OCI-M2 (cell line): Measurements from ENCODE around the gene CACNA2D3.

Experiments used
- DNase-seq: peaks from one replicate; lab custom pipeline; 2025; ENCODE audit not compliant: unreplicated experiment; lab: John Stamatoyannopoulos, UW

The CACNA2D3 gene

DNA sequence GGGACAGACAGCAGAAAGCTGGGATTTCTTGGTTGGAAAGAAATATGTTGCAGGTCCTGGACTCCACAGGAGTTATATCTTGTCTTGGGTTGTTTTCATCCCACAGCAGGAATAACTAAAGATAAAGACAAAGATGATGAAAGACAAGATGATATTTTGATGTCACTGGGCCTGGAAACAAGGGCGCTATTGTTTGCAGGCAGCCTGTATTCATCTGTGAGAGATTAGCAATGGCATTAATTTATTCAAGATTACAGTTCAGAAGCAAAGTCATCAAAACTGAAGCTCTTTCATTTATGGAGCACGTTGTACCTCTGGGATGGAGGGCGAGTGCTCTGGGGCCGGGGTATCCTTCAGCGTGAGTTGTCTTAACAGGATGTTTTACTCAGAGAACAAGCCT, 591.7 kb downstream of the CACNA2D3 start:
- no peak for DNase-seq

DNA sequence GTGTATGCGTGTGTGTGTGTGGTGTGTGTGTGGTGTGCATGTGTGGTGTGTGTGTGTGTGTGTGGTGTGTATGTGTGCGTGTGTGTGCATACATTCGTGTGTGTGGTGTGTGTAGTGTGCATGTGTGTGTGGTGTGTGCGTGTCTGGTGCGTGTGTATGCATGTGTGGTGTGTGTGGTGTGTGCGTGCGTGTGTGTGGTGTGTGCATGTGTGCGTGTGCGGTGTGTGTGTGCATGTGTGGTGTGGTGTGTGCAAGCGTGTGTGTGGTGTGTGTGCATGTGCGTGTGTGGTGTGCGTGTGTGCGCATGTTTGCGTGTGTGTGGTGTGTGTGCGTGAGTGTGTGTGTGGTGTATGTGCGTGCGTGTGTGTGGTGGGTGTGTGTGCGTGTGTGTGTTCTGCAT, 595.2 kb downstream of the CACNA2D3 start:
- DNase-seq: no peak

DNA sequence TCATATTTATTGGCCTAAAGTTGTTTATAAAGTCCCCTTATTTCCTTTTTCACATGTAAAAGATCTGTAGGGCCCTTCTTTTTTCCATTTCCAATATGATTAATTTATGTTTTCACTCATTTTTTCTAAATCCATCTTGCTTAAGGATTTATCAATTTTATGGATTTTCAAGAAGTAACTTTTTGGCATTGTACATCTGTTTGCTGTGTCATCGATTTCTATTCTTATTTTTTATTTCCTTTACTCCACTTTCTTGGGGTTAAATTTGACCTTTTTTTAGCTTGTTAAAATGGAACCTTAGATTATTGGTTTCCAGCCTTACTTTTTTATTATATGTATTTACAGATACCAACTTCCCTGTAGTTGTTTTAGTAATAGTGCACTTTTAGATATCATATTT, 597.6 kb downstream of the CACNA2D3 start:
- no peak for DNase-seq

DNA sequence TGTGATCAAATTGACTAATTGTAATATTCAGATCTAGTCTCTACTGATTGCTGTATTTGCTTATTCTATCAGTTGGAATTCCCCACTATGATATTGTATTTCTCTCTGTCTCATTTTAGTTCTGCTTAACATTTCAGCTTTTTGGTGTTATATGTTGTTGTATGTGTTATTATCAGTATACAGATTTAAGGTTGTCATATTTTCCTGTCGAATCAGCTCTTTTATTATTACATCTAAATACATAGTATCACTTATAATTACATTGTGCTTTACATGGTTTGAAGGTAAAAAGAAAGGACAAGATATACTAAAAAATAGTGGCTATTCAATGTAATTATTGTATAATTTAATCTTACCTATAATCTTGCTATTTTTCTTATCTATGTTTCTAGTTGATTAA, 598.3 kb downstream of the CACNA2D3 start:
- no peak for DNase-seq

DNA sequence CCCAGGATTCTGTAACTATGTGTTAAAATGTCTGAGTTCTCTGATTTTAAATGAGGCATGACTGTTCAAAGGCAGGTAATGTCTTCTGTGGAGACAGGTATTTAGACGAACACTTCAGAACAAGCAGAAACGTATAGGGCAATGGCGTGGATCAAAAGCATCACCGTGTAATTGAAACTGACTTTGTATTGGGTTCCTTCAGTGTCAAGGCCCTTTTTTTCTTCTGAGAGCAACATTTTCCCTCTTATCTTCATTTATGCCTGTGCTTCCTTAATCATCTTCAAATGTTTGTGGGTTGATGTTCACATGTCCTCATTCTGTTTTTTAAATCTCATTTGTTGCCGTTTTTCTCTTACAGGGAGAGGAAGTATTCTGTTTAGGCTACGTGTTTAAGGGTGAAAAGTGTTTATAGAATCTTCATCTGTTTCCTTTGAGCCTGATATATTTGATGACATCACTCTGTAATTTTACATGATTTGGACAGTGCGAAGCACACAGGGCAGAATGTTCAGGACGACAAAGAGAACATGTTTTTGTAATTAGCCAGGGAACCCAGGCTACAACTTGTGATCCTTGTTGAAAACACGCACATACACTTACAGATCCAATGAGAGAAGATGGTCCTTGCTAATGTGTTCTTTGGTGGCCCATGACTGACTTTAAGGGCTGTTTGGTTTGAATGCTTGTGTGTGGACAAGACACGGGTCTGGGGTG, 609.5 kb downstream of the CACNA2D3 start:
- DNase-seq: no peak

DNA sequence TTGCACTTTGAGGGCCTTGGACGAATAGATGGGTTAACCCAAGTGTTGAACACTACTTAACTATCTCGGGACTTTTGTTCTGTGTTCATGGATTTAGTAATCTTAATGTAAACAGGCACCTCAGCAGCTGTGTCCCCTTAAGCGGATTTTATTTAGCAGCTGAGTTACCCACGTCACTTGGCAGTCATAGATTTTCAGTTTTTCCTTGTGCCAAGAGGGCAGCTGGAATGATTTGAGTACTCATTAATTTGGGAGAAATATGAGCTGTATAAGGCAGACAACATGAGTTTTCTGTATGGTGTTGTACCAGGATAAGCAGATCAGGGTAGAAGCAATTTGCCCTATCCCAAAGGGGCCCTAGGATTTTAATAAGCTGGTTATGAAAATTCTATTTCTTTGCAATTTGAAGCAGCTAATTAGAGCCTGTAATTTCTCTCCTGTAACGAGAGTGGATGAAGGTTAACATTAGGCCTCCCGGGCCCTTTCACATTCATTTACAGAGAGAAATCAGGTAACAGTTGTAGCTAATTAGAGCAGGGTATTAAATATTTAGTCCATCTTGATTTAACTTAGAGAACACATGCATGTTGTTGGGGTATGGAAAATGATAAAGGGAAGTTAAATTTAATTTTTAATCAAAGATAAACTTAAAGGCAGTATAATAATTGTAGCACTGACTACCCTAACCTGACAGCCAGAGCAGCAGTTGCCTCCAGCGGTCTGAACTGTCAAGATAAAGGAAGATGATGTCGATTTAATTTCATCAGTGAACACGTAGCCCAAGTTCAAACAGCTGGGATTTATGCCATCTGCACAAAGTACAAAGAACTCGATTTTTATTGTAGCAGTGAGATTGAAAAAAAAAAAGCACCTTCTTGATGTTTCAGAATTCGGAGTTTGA, 611.0 kb downstream of the CACNA2D3 start:
- DNase-seq: no peak

DNA sequence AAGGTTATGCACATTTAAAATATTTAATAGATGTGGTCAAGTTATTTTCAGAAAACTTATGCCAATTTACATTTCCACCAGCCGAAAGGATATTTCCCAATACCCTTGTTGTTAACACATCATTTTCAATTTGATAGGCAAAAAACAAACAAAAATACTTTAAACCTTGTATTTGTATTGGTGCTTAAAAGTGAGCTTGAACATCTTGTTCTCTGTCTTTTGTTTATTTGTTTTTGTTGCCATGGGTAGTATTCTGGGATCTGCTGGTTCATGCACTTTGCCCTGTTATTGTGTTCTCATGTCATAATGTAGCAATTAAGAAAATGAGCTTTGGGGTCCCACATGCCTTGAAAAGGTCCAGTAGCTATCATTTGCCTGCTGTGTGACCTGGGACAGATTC, 614.1 kb downstream of the CACNA2D3 start:
- DNase-seq: no peak

DNA sequence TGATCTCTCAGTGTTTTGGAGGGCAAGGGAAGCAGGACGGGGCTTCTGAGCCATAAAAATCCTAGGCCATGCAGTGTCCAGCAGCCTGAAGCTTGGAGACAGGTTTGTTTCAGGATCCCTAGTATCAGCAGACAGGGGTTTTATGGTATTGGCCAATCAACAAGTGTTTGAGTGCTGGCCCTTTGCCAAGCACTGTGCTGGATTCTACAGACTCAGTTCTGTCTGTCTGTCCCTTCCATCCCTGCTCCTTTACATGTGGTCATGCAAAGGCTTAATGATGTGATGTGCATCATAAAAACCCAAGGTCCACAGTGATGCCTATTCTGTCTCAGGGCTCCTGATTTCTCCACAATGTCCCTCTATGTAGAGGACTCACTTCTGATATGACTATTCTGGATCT, 621.4 kb downstream of the CACNA2D3 start:
- no peak for DNase-seq

DNA sequence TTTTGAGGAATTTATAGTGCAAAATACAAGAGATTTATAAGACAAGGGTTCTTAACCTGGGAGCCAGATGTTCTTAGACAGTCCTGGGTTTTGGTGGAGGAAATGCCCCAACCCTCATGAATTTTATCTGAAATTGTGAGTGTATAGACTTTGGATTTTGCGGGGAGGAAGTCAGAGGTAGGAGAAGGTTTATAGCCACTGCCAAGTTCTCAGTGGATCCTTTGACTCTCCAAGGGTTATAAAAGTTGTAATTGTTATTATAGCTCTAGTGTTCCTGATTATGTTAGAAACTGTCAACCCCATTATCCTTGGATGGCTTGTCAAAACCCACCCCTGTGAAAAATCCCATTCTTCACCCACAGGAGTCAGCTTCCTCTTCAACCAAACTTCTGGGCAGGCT, 621.9 kb downstream of the CACNA2D3 start:
- DNase-seq: no peak

DNA sequence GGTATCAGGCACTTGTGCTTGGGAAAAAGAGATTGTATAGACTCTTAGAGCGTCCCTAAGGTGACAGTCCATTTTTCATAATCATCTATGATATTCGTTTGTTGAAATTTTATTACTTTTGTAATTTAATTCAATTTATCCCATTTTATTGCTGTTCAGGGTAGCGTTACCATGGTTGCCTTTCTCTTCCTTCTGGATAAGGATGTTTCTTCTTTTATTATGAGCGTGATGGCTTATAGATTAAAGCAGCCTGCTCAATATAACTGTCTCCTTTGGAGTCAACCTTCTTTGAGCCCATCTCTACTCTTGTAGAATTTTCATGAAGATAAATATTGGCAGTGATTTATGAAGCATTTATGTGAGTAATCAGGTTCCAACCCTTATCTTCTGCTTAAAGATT, 623.5 kb downstream of the CACNA2D3 start:
- DNase-seq: no peak

DNA sequence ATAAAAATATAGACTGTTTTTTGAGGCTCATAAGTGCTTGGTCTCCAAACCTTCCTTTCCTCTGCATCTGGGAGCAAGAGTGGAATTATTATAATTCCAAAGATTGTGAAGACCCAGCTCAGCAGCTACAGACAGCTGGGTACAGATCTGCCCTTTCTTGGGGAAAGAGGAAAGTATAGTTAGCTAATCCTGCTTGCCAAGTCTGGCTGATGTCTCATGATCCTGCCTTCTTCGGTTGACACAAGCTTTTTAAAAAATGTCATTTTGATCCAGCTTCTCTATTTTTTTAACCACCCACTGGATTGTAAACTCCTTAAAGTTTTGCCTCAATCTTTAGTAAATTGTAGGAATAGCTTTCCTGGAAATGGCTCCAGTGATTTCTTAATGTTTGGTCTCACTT, 624.4 kb downstream of the CACNA2D3 start:
- DNase-seq: no peak

DNA sequence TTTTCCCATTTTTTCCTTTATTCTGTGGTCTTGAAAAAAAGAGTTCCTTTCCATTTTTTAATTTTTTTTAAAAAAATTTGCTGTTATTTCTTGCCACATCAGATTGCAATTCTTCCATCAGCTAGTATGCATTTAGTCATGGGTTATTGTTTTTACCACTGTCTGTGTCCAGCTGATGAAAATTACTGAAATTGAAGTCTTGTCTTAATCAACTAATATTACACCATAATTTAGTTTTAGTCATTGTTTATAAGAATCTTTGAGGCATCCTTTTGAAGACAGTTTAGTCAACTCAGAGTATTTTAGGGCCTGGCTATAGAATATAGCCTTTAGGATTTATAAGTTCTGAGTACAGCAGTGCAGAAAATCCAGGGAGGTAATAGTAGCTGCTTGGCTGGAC, 633.4 kb downstream of the CACNA2D3 start:
- no peak for DNase-seq

DNA sequence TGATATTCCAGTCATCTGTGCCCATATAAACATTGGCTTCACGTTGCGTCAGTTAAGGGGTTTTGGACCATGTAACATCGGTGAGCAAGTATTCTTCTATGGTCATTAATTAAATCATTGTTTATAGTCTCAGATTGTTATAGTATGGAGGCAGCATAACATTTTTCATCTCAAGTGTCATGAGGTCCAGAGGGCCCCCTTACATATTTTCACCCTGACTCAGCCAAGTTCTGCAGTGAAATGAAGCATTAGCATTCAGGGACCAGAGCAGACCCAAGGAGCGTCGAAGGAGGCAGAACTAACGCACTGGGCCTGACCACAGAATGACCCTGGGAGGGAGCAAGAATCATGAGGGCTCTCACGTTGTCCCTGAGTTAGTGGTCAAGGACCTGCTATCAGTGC, 634.0 kb downstream of the CACNA2D3 start:
- no peak for DNase-seq

DNA sequence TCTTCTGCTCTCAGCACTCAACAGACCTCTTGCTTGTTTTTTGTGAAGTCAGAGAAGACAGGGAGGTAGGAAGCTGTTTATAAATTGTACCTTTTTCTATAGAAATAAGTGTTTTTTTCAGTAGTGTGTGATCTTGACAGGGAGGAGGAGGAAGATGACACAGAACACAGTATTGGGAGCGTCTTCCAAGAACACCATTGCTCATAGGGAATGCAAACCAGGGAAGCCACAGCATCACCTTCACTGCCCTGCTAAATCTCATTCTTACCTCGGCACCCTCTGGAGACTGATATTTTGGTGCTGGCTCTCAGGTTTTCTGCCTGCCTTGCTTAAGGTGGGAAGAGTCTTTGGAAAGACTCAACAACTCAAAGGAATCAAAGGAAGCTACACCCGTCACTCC, 636.1 kb downstream of the CACNA2D3 start:
- no peak for DNase-seq

DNA sequence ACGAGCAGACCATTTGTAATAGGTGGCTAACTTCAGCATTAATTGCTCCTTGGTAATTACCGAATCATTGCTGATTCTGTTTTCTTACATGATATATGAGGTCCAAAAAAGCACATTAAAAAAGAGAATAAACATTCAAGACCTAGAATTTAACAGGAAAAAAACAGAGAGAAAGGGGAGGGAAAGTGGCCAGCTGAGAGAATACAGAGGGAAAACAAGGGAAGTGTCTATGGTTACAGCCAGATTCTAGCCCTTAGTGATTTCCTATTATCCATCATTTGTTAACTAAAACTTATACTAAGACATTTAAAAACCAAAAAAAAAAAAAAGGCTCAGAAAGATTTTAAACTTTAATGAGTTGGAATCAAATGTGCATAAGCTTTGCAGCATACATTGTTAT, 636.8 kb downstream of the CACNA2D3 start:
- DNase-seq: no peak

DNA sequence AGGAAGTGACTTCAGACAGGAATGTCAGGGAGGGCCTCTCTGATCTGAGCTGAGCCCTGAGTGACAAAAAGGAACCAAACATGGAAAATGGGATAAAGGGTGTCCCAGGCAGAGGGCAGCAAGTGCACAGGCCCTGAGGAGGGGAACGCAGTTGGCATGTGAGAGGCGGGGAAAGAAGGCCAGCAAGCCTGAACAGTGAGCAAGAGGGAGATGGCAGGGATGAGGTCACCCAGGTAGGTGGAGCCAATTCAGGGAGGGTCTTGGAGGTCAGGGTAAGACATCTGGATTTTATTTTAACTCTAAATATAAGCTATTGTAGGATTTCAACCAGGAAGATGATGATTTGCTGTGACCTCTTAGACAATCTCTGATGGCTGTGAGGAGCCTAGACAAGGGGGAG, 637.8 kb downstream of the CACNA2D3 start:
- no peak for DNase-seq

DNA sequence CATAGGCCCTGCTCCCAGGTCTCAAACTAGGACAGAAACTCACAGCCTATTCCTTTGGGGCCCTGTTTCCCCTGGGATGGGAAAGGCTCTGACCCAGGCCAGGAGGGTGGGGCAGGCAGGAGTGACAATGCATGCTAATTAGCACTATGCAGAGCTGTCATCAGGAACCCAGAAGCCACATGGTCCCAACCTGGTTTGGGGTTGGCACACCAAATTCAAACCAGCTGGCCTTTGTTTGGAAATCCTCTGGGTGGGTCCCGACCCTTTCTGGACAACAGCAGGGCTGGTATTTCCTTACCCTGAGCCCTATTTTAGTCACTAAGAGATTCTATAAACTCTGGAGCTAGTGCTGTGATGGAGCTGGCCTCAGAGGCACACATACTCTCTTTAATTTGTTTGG, 639.3 kb downstream of the CACNA2D3 start:
- DNase-seq: no peak

DNA sequence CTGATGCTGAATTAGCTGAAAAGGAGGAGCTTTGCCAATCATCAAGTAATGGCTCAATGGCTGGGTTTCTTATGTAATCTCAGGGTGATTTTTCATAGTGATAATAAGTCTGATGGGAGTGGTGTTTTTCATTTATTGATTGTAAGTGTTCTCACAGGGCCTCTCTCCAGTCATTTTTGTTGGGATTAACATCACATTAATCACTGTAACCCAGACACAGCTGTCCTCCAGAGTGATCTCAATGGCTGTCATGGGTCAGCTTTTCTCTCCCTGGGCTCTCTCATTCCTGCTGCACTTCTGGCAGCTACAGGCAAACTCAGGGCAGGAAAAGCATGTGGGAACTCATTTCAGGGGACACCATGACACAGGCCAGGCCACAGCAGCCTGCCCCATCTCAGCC, 642.6 kb downstream of the CACNA2D3 start:
- DNase-seq: no peak

DNA sequence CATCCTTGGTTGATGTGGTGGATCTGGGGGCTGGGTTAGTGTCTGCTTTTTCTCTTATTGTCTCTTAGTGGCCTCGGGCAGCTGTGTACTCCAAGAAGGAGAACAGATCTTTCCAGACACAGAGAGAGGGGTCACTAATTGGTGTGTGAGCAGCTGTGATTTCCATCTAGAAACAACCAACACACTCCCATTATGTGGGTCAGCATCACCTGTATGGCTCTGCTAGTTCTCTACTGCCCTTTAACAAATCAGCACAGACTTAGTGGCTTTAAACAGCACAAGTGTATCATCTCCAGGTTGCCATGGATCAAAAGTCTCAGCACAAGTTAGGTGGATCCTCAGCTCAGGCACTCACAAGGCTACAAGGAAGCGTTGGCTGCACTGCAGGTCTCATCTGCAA, 648.7 kb downstream of the CACNA2D3 start:
- DNase-seq: no peak

DNA sequence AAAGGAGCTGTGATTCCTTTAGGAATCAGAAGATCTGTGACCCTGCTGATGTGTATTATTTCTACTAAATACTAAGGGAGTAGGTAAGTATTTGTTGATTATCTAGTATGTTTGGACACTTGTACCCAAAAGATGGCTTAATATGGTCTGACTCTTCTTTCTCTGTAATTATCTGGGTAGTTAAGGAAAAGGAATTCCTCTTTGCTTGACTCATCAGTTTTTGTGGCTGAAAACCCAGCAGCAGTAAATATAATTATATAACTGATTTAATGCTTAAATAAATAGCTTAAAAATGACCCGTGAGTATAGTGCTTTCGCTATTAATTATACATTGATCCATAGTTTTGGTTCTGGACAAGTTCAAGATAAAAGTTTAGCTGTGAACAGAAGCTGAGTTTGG, 649.7 kb downstream of the CACNA2D3 start:
- DNase-seq: no peak

DNA sequence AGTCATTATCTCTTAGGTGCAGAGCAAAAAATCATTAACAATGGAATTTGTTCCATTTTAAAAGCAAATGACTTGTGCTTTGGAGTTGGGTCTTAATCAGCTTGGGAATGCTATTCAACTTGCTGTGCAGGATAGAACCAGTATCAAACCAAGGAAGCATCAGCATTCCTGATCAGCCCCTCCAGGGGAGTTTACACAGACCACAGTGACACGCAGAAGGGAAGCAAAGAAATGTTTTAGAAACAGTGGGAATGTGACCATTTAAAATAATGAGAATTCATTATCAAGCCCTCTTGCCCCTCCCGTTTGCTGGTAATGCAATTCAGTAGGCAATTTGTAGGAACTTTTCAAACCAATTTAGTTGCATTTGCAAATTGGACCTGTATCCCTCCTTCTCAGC, 650.4 kb downstream of the CACNA2D3 start:
- DNase-seq: no peak

DNA sequence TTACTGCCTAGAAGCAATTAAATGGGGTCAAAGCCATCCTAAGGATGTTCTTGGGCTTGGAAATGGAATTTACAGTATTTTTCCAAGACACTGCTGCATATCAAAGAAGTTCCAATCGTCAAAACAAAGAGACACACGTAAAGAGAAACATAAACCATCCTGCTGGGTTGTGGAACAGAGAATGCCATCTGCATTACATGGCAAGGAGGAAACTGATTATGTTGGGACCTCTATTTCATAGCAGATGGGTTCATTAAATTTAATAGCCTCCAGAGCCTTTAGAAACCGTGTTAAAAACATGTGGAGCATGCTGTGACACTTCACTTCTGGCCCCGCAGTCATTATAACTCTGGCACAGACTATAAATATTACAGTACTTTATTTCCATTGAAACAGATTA, 650.9 kb downstream of the CACNA2D3 start:
- DNase-seq: no peak

DNA sequence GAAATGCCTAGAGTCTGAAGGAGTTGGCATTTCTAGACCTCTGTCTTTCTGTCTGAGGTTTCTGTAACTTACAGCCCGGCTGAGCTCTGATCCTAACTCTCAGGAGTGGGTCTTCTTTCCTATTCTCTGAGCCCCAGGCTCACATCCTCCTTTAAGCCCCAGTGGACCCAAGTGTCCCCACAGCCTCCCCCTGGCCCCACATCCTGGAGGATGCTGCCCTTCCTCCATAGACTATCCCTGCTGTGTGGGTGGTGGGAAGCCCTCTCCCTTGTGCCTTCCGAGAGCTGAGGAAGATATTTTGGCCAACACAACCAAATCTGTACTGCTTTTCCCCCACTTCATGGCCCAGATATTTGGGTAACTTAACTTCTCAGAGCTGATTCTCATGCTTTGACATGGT, 654.2 kb downstream of the CACNA2D3 start:
- DNase-seq: no peak
